PC-3 (cell line): ENCODE results near the gene SLC4A2.

Experiments
- CTCF ChIP-seq: fragments of 300-600 bp; sonication (generic); conservative IDR thresholded peaks from 2 replicates; pipeline ENCODE4 v1.5.1; 2017; ENCODE audit warnings: antibody characterized with exemption, low read depth, mild to moderate bottlenecking, low read length
- EZH2 ChIP-seq: fragments of 300-600 bp; sonication (generic); IDR thresholded peaks from one replicate; pipeline ENCODE4 v1.6.1; 2017; ENCODE audit warnings: antibody characterized with exemption, mild to moderate bottlenecking, low read length; ENCODE audit not compliant: unreplicated experiment

- TF ChIP-seq CTCF, result no peak
- no peak for TF ChIP-seq EZH2
Measured at GRCh38 chr7:151094675-151095074, 35.3 kb downstream of the SLC4A2 start.
